MCF 10A (cell line): ENCODE results near the gene FIS1. TPM values are rescaled to one million over a fixed set of nuclear protein-coding genes. Genes with fewer than 3 reads are reported as not detected.

ENCODE experiments used
- BruUV-seq: library from RNA; stranded (reverse); fragments of 400-500 nt; replicated peaks from 2 replicates; lab custom pipeline; 2021; lab: Mats Ljungman, UMichigan
- CTCF ChIA-PET: fragments of 300-600 bp; sonication (Branson Sonifier 250); formaldehyde crosslinking; extraction: SDS; loops from one replicate; lab custom pipeline; 2021; ENCODE audit warnings: antibody characterized with exemption, inconsistent platforms; lab: Yijun Ruan, JAX
- POLR2A ChIA-PET: fragments of 300-600, 350-650 bp; sonication (Branson Sonifier 250); formaldehyde crosslinking; extraction: SDS; loops from one replicate; lab custom pipeline; 2020; ENCODE audit warnings: antibody characterized with exemption, inconsistent platforms; lab: Yijun Ruan, JAX
- DNase-seq: peaks from one replicate; pipeline ENCODE4 v3.0.0-alpha.2; 2018; ENCODE audit not compliant: unreplicated experiment
- H3K27ac Mint-ChIP-seq: one replicate; pipeline ENCODE4 v1.8.0; 2022; ENCODE audit warnings: mild to moderate bottlenecking, low read depth, mixed read lengths; ENCODE audit not compliant: unreplicated experiment
- H3K27me3 Mint-ChIP-seq: one replicate; pipeline ENCODE4 v1.8.0; 2022; ENCODE audit warnings: mixed read lengths; ENCODE audit not compliant: insufficient read depth, unreplicated experiment
- H3K36me3 Mint-ChIP-seq: one replicate; pipeline ENCODE4 v1.8.0; 2022; ENCODE audit warnings: mild to moderate bottlenecking, moderate library complexity, mixed read lengths; ENCODE audit not compliant: insufficient read depth, unreplicated experiment
- H3K4me1 Mint-ChIP-seq: one replicate; pipeline ENCODE4 v1.8.0; 2022; ENCODE audit warnings: mixed read lengths; ENCODE audit not compliant: insufficient read depth, unreplicated experiment
- H3K4me3 Mint-ChIP-seq: one replicate; pipeline ENCODE4 v1.8.0; 2022; ENCODE audit warnings: mild to moderate bottlenecking, moderate library complexity, mixed read lengths; ENCODE audit not compliant: unreplicated experiment
- H3K9me3 Mint-ChIP-seq: one replicate; pipeline ENCODE4 v1.8.0; 2022; ENCODE audit warnings: mixed read lengths; ENCODE audit not compliant: unreplicated experiment
- intact Hi-C: fragments of 100-400 bp; cut with micrococcal nuclease; formaldehyde crosslinking; loops from 2 replicates; pipeline ENCODE4 v1.14.1; 2022
- total RNA-seq: library from RNA; stranded (reverse); gene quantifications from 2 replicates; pipeline ENCODE4 v1.2.3, GENCODE V29; 2022
- TF ChIP-seq, protein P1 (sequence below): fragments of 200-600 bp; IDR thresholded peaks from one replicate; pipeline ENCODE4 v1.8.0; 2022; ENCODE audit warnings: antibody characterized with exemption, mild to moderate bottlenecking; ENCODE audit not compliant: unreplicated experiment

FIS1 gene
- total RNA-seq, 1 experiment from 2014 or later, result 213 TPM

- no peaks in the 10 kb centered on the region for H3K9me3 Mint-ChIP-seq
- CTCF ChIA-PET, result interaction anchor here (0.6 to 4.5 kb wide), 15 partner anchors 11 to 91 kb away, joined by 3 to 23 read pairs (median 4); partner anchors contain the start of genes FIS1 and MOGAT3
- H3K27me3 Mint-ChIP-seq, result no peaks in the 10 kb centered on the region
- peaks cover 29% of the 10 kb centered on the region for H3K4me1 Mint-ChIP-seq
- no TSS peak for BruUV-seq
- peaks cover 45% of the 10 kb centered on the region for H3K36me3 Mint-ChIP-seq
- intact Hi-C loops, result loop anchor here (1.0 kb wide), 1 partner anchor 27 kb away; no protein-coding TSS in a partner anchor
- TF ChIP-seq, protein P1, sequence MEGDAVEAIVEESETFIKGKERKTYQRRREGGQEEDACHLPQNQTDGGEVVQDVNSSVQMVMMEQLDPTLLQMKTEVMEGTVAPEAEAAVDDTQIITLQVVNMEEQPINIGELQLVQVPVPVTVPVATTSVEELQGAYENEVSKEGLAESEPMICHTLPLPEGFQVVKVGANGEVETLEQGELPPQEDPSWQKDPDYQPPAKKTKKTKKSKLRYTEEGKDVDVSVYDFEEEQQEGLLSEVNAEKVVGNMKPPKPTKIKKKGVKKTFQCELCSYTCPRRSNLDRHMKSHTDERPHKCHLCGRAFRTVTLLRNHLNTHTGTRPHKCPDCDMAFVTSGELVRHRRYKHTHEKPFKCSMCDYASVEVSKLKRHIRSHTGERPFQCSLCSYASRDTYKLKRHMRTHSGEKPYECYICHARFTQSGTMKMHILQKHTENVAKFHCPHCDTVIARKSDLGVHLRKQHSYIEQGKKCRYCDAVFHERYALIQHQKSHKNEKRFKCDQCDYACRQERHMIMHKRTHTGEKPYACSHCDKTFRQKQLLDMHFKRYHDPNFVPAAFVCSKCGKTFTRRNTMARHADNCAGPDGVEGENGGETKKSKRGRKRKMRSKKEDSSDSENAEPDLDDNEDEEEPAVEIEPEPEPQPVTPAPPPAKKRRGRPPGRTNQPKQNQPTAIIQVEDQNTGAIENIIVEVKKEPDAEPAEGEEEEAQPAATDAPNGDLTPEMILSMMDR, result no peak
- POLR2A ChIA-PET, result interaction anchor here (0.6 to 3.1 kb wide), 35 partner anchors 9 to 1146 kb away, joined by 3 to 78 read pairs (median 5); partner anchors contain the start of genes AP1S1, FBXO24, FIS1 and LRCH4
- H3K27ac Mint-ChIP-seq, result peak within 1 kb of the TSS; percentile 94
- H3K4me3 Mint-ChIP-seq, result peak within 1 kb of the TSS; percentile 99
- DNase-seq, result peak; percentile 99
Measured at GRCh38 chr7:101217388-101218235, 27.3 kb downstream of the FIS1 start, which contains the start of the genes PLOD3 and ZNHIT1. Gene PLOD3 (minus strand): TSS chr7:101217581. CDS start chr7:101217274, 307 bp downstream. Gene ZNHIT1 (plus strand): TSS chr7:101218165. CDS start chr7:101218196, 31 bp downstream.

DNA sequence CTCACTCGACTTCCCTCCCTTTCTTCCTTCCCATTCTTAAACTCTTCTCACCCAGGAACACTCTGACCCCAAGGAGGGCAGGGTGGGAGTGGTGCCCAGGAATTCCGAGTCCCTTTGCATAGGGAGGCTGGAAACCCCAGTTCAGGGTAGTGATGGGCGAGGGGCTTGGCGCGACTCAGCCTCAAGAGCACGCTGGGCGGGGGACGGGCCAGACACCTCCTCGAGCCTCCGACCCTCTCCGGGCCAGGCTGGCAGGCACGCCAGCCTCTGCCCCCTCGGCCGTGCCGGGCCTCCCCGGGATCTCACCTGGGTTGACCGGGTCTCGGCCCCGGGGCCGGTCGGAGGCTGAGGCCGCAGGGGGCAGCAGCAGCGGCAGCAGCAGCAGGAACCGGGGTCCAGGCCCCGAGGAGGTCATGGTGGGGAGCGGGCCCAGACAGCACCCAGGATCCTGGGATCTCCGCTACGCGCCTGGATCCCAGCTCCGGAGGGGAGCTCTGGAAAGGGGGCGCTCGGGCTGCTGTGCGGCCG lies 28.0 kb downstream of the FIS1 start:
- Mint-ChIP-seq H3K4me1 (peaks cover 25% of the 10 kb centered on the region), H3K27ac (peak overlapping the region; percentile 94), H3K9me3 (no peaks in the 10 kb centered on the region), H3K36me3 (peaks cover 47% of the 10 kb centered on the region), H3K27me3 (no peaks in the 10 kb centered on the region), H3K4me3 (peak overlapping the region; percentile 99)
- TF ChIP-seq, protein P1, result peak; percentile 16
- ChIA-PET POLR2A (interaction anchor here (0.6 to 3.1 kb wide), 22 partner anchors 11 to 1146 kb away, joined by 3 to 78 read pairs (median 5); partner anchors contain the start of genes FIS1, SRRT, UFSP1 and VGF), CTCF (interaction anchor here (0.8 to 4.5 kb wide), 11 partner anchors 11 to 73 kb away, joined by 3 to 23 read pairs (median 4); partner anchors contain the start of gene FIS1)
- peak; percentile 24 for DNase-seq
- intact Hi-C loops, result no loop called here
- TSS peak; percentile 61 for BruUV-seq

- no TSS peak for BruUV-seq
- intact Hi-C loops, result no loop called here
- Mint-ChIP-seq H3K4me1 (peaks cover 20% of the 10 kb centered on the region), H3K9me3 (no peaks in the 10 kb centered on the region), H3K27ac (peak overlapping the region; percentile 94), H3K4me3 (peak overlapping the region; percentile 99), H3K27me3 (no peaks in the 10 kb centered on the region), H3K36me3 (peaks cover 41% of the 10 kb centered on the region)
- ChIA-PET POLR2A (interaction anchor here (0.6 to 3.1 kb wide), 10 partner anchors 10 to 788 kb away, joined by 3 to 78 read pairs (median 4); partner anchors contain the start of genes FIS1, VGF and ZCWPW1), CTCF (interaction anchor here (0.7 to 4.5 kb wide), 9 partner anchors 16 to 73 kb away, joined by 3 to 23 read pairs (median 4); partner anchors contain the start of gene FIS1)
- TF ChIP-seq, protein P1, result no peak
- no peak for DNase-seq
Measured at GRCh38 chr7:101216001-101216859, 28.7 kb downstream of the FIS1 start.
